Measurements from ENCODE around the gene CHMP3.
"Not testable (repeated sequence)": the region's sequence is repeated elsewhere in the genome, so short reads cannot be mapped to it uniquely, and the experiment has no call there.

CHMP3 gene
- total RNA-seq, result 32.6 to 86.9 (median 58.6) reads per million in 17 experiments

DNA sequence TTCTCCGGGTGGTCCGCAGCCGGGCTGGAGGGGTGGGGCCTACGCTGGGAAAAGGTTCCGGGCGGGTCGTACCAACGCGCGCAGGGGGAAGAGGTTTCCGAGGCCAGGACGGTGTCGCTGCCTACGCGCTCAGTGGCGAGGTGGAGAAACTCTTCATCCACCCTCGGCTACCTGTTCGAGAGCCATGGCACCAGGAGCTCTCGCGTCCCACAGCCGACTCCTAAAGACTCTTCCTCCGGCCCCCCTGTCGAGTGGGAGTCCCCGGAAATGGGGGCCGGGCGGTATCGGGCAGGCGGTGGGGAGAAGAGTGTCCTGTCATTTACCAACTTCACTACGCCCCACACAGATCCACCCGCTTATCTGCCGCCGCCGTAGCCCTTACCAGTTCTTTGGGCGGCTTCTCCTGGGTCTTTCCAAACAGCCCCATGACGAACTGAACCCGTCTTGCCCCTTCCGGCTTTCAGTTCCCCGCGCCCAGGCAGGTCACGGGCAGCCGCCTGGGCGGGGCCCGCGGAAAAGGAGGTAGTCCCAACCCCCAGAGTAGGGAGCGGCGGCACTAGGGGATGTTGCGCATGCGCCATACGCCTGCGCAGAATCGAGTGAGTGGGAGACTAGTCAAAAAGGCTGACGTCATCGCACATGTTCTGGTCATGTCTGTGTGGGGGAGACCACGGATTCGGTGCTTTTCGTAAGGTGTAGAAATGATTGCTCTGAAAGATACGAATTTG, at the start of gene CHMP3:
Gene CHMP3, minus strand, starts transcription at position 522 of the 728 bp plus-strand sequence. Its CDS starts 95 bp downstream, at position 427.
- peak; percentile 99 for DNase-seq

DNA sequence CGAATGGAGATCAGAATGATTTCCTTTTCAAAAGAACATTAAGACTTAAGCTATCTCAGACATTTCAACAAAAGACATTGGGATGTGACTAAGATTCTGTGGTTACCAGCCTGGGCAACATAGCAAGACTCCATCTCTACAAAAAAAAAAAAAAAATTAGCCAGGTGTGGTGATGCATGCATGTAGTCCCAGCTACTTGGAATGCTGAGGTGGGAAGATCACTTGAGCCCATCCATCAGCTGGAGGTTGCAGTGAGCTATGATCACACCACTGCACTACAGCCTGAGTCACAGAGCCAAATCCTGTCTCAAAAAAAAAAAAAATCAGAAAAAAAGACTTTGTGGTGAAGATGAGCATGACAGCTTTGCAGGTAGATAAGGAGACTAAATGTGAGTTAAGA, 47.6 kb upstream of the CHMP3 start:
- no peak for DNase-seq

DNA sequence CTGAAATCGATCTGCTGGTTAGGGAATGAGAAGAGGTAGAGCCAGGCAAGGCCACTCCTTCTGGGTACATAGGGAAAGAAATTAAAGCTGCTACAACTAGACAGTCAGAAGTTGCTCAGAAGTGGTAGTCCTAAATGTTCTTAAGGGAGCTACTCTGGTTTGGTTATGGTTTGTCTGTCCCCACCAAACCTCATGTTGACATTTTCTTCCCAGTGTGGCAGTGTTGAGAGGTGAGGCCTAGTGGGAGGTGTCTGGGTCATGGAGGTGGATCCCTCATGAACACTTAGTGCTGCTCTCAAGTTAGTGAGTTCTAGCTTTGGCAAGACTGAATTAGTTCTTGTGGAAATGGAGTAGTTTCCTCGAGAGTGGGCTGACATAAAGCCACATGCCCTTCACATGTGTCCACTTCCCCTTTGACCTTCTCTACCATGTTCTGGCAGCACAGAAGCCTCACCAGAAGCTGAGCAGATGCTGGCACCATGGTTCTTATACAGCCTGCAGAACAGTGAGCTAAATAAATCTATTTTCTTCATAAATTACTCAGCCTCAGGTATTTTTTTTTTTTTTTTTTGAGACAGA, 45.7 kb upstream of the CHMP3 start:
- peak in 3 of 4 experiments; percentile 32 to 56 (median 38) for DNase-seq

DNA sequence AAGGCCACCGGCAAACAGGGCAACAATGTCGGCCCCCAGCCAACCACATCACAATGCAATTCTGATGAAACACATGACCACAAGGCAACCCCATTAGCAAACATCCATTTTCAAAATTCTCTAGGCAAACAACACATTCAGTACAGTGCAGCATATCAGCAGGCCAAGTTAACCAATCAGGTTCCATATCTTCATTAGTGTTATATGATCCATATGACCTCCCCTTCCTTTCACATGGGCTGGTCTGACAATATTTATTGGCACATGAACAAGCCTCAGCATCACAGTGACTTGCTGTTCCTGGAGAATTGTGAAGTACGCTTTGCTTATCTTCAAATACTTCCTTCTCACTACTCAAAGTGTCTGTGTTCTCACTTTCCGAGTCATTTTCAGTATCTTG, 40.7 kb upstream of the CHMP3 start:
- no peak for DNase-seq

DNA sequence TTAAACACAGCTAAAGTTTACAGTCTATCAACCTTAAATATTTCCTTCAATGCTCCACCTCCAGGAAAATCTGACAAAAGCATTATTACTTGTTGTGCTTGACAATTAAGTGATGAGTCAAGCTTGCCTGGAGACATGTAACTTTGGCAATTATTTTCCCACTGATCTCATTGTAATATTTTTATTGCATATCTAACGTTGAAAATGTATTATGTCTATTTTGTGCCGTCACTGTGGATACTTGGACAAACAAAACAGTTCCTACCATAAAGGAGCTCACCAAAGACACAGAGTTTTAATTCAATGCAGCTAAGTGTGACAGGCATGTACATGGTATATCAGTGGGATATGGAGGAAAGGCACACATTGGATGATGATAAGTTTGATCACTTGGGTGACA, 35.7 kb upstream of the CHMP3 start:
- DNase-seq, result no peak

DNA sequence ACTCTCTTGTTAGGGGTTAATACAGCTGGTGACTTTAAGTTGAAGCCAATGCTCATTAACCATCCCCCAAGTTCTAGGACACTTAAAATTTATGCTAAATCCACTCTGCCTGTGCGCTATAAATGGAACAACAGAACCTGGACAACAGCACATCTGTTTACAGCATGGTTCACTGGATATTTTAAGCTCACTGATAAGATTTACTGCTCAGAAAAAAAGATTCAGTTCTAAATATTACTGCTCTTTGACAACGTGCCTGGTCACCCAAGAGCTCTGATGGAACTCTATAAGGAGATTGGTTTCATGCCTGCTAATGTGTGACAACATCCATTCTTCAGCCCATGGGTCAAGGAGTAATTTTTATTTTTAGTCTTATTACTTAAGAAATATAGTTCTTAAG, 32.9 kb upstream of the CHMP3 start:
- no peak for DNase-seq

DNA sequence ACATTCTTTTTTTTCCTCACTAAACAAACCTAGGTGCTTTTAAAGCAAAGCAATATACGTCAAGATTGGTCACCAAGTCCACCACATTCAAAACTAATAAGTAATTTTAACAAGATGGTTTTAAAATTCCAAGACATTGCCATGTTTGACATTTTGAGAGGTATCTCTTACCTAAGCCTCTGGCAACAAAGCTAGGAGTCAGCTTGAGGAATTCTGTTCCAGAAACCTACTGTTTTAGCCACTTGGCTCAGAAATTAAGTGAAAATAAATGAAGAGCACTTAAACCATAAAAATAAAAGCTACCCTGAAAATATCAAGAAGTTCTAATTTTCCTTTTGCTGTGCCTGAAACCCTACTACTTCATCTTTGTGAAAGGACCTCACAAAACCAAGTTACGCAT, 30.0 kb upstream of the CHMP3 start:
- DNase-seq, result no peak

DNA sequence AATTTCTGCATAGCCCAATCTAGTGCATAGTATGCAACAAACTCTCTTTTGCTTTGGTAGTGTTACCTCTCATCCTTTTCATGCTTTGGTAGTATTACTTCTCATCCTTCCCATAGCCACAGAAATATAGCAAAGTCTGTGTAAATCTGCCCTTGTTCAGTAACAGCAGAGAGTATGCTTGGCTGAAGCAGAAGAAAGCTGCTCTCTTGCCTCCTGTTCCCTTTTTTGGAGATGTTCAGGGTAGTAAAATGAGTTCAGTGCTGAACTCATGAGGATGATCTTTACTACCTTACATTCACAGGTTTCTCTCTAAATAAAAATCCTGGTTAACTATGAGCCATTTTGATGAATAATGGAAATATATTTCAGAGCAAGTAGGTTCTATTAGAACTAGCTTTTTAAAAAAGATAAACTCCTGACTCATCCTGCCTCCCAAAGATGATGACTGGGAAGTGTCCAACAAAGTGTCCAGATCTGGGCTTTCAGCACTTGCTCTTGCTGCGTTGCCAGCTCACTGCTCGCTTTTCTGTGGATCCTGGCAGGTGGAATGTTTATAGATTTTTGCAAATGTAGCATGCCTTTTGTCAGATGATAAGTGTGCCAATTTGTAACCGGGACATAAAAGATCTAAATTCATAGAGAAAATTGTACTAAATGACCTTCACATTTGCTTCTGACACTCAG, 29.4 kb upstream of the CHMP3 start:
- no peak for DNase-seq

DNA sequence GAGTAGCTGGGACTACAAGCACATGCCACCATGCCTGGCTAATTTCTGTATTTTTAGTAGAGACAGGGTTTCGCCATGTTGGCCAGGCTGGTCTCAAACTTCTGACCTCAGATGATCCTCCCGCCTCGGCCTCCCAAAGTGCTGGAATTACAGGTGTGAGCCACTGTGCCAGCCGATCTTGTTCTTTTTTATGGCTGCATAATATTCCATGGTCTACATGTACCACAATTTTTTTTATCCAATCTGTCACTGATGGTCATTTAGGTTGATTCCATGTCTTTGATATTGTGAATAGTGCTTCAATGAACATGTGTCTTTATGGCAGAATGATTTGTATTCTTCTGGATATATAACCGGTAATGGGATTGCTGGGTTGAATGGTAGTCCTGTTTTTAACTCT, 26.5 kb upstream of the CHMP3 start:
- DNase-seq, result not testable (repeated sequence)

DNA sequence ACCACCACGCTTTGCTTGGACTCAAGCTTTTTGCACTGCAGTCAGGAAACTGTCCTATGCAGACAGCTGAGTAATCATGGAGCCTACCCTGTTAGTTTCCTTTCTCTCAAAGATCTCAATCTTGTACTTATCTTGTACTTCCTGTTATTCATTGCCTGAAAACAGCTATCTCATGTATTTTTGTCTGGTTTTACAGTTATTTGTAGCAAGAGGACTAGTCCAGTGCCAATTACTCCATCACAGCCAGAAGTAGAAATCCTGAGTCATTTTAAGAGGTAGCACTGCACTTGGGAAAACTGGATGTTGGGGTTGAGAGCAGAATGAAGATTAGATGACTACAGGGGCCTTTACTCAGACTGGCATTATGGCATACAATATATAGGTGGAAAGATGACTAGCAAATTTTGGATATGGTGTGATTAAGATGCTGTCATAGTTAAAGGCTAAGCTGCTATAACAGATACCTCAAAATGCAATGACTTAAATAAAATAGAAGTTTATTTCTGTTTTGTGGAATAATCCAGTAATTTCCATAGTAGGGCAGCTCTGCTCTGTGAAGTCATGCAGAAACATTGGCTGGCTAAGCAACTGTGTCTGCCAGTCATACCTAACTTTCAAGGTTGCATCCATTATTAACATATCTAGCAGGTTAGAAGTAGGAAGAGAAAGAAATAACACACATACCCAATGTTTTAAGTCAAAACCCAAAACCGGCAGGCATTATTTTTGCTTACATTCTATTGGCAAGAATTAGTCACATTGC, 21.1 kb upstream of the CHMP3 start:
- peak; percentile 59 to 83 (median 70) for DNase-seq

DNA sequence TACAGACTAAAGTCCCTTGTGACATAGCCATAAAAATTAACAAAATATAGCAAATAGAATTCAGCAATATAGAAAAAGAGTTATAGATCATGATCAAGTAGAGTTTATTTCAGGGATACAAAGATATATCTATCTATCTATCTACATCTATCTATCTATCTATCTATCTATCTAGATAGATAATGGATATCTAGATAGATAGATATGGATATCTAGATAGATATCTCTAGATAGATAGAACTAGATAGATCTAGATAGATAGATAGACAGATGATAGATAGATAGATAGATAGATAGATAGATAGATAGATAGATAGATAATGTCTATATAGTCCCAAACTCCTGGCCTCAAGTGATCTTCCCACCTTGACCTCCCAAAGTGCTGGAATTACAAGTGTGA, 17.3 kb upstream of the CHMP3 start:
- no peak for DNase-seq

DNA sequence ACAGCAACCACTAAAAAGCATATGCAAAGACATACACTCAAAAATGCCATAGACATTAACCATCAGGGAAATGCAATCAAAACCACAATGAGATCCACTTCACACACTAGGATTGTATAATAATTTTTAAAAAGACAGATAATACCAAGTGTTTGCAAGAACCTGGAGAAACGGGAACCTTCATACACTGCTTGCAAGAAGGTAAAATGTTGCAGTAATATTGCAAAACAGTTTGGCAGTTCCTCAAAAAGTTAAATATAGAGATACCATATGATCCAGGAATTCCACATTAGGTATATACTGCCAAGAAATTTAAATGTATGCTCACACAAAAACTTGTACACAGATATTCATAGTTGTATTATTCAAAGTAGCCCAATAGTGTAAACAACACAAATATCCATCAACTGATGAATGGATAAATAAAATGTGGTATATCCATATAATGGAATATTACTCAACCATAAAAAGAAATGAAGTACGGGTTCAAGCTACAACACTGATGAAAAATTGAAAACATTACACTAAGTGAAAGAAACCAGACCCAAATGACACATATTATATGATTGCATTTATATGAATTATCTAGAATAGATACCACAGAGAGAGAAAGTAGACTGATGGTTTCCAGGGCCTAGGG, 14.7 kb upstream of the CHMP3 start:
- DNase-seq, result peak; percentile 10 to 71 (median 44)

DNA sequence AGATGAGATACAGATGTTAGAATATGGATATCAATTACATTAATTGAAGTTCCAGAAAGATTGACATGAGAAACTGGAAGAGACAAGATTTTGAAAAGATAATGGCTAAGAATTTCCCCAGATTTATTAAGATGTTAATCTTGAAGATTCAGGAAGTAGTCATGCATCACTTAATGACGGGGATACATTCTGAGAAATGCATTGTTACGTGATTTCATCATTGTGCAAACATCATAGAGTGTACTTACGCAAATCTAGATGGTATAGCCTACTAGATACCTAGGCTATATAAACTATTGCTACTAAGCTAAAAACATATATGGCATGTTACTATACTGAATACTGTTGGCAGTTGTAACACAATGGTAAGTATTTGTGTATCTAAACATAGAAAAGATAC, 6.8 kb upstream of the CHMP3 start:
- DNase-seq, result peak in 1 of 4 experiments; percentile 19

DNA sequence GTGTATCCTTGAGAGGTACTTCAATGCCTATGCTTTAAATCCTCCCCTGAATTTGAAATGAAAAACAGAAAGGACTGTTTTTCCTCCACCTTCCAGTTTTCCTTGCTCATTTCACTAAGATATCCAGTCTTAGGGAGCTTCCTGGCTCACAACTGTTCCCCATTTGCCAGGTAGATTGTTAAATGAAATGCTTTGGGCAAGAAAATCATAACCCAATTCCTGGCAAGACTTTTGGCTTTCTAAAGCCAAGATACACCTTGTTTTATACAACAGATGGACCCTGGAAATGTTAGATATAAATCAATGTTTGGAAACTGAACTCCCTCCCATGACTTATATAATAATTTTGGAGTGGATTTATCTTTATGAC, 3.6 kb upstream of the CHMP3 start:
- no peak for DNase-seq

DNA sequence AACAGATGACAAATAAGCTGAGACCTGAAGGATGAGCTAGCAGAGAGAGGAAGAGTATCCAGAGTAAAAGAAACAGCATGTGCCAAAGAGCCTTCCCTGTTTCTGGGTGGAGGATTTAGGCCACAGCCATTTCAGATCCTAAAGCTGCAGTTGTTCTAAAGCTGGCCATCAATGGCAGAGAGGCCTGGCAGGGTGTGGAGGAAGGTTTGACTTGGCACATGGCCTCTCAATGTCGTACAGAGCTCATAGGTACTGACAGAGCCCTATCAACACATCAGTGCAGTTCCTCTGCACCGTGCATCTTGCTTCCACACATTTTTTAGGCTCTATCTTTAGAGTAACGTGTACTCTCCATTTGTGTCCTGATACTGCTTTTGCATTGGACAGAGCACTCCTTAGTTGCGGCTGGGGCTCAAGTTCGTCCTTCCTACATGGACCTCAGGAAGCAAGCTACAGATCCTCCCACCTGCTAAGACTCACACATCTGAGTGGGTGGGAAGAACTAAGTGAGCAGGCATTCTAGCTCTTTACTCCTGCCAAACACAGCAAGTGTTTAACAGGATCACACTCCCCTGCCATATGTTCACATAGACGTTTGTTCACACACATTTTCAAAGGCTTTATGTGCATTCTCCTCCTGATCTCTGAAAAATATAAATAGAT, 3.0 kb upstream of the CHMP3 start:
- peak in 2 of 4 experiments; percentile 11 to 12 for DNase-seq

DNA sequence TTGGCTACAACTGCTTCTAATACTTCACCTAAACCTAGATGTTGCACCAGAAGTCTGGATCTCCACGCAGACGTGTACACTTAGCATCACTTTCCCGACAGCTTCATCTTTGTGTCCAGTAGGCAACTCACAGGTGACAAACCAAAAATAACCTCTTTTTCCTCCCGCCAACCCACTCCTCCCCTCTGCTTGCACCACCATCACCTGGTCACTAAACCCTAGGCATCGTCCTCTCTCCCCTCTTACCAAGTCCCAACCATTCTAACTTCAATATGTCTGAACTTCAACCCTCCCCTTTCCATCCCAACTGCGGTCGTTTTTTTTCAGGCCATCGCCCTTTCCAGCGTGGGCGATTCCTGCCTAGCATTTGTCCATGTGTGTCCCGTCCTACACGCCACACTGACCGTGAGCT, 413 bp upstream of the CHMP3 start:
- no peak for DNase-seq

DNA sequence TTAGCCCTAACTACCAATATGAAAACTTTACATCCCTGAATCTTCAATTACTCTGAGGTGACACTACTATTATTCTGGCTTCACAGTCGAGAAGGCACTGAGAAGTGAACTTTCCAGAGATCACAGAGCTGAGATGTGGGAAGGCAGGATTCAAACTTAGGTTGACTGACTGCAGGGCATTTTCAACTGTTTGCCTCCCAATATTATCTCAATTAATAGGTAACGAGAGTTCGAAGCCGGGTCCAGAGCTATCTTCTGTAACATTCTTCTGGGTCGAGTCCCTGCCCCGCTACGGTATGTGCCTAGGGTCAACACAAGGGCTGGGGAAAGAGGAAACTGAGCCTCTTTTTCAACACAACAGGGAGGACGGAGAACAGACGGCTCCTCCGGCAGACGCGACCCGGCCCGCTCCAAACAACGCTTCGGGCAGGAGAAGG, 740 bp downstream of the CHMP3 start:
- DNase-seq, result peak in 1 of 4 experiments; percentile 81

DNA sequence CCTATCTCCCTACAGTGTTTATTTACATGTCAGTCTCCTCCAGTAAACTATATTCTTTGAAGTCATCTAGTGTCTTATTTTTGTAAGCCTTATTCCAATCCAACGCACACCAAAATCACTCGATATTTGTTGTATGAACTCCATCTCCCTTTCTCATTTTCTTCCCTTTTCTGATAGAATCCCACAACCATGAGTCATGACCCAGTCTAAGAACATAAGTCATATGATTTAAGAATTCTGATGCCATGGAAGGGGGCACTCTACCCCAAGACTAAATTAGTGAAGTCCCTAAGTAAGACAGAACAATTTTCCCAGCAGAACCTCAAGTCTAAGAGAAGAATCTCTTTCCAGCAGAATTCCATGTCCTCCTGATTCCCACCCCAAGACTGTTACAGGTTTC, 5.4 kb downstream of the CHMP3 start:
- peak; percentile 11 to 61 (median 41) for DNase-seq

DNA sequence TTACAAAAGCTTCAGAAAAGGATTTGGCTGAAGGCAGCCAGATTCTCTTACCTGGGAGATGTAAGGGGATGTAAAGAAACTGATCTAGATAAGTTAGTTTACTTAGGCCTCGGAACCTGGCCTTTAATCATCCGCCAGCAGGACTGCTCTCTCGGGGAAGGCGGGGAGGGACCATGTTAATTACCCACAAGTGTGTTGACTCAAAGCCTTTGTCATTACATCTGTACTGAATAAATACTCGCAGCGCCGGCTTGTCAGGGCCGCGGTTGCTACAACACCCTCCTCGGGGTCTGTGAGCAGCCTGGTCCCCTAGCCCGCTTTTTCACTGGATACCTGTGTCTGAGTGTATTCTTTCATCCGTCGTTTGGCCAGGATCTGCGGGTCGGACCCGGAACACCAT, 6.7 kb downstream of the CHMP3 start:
- DNase-seq, result no peak

DNA sequence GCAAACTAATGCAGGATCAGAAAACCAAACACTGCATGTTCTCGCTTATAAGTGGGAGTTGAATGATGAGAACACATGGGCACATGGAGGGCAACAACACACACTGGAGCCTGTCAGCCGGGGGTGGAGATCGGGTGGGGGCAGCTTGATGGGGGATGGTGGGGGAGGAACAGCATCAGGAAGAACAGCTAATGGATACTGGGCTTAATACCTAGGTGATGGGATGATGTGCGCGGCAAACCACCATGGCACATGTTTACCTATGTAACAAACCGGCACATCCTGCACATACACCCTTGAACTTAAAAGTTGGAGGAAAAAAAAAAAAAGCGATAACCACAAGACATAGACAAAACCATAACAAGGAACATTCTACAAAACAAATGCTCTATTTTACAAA, 10.4 kb downstream of the CHMP3 start:
- no peak for DNase-seq

DNA sequence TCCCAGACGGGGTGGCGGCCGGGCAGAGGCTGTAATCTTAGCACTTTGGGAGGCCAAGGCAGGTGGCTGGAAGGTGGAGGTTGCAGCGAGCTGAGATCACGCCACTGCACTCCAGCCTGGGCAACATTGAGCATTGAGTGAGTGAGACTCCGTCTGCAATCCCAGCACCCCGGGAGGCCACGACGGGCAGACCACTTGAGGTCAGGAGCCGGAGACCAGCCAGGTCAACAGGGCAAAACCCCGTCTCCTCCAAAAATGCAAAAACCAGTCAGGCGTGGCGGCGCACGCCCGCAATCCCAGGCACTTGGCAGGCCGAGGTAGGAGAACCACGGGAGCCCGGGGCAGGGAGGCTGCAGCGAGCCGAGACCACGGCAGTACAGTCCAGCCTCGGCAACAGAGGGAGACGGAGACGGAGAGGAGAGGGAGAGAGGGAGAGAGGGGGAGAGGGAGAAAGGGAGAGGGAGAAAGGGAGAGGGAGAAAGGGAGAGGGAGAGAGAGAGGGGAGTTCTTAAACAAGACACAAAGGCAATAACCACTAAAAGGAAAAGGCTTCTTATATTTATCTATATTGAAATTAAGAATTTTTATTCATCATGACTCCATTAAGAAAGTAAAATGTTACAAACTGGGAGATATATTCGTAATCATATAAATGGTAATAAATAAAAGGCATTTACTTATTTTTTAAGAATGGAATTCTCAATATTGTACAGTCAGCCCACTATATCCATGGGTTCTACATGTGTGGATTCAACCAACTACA, 13.1 kb downstream of the CHMP3 start:
- DNase-seq, result not testable (repeated sequence)

Data from suppressor macrophage (primary cell).